B cell (primary cell): ENCODE measurements around the gene CCDC177.

Experiments used
- EZH2 ChIP-seq: IDR thresholded peaks from 2 replicates; pipeline ENCODE4 v1.6.1; 2012; ENCODE audit warnings: borderline replicate concordance, low read depth, mild to moderate bottlenecking, moderate library complexity, low read length; ENCODE audit not compliant: insufficient read depth, poor library complexity, severe bottlenecking
- TF ChIP-seq, protein P1 (sequence below): fragments of 200-600 bp; IDR thresholded peaks from one replicate; pipeline ENCODE4 v1.8.0; 2022; ENCODE audit warnings: antibody characterized with exemption, mild to moderate bottlenecking

DNA sequence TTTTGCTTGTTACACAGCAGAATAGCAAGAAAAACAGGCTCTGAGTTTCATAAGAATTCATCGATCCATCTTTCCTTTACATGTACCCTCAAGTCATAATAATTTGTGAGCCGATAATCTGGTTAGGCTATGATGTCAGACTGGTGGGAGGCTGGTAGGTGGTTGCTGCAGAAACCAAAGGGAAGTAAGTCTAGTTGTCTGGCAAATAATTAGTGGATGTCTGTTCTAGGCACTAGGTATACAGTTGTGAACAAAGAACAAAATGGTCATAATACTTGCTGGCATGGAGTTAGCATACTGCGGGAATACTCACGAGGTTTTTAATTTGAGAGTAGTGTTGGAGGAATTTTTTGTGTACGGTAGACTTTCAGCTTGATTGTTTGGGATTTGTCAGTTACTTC lies 45.5 kb upstream of the CCDC177 start:
- TF ChIP-seq, protein P1, sequence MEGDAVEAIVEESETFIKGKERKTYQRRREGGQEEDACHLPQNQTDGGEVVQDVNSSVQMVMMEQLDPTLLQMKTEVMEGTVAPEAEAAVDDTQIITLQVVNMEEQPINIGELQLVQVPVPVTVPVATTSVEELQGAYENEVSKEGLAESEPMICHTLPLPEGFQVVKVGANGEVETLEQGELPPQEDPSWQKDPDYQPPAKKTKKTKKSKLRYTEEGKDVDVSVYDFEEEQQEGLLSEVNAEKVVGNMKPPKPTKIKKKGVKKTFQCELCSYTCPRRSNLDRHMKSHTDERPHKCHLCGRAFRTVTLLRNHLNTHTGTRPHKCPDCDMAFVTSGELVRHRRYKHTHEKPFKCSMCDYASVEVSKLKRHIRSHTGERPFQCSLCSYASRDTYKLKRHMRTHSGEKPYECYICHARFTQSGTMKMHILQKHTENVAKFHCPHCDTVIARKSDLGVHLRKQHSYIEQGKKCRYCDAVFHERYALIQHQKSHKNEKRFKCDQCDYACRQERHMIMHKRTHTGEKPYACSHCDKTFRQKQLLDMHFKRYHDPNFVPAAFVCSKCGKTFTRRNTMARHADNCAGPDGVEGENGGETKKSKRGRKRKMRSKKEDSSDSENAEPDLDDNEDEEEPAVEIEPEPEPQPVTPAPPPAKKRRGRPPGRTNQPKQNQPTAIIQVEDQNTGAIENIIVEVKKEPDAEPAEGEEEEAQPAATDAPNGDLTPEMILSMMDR, result no peak
- no peak for TF ChIP-seq EZH2
